Stimulated activated CD8-positive, alpha-beta memory T cell treated with anti-CD3 and anti-CD28 coated beads, Interleukin-2, amount 100 ng/mL, for 1 hour (primary cell): ENCODE measurements around the gene GRN.
A peak's percentile ranks its signal among the peaks of the same experiment; 100 is the strongest.
"Not testable (repeated sequence)": the region's sequence is repeated elsewhere in the genome, so short reads cannot be mapped to it uniquely, and the experiment has no call there.

Experiments
- DNase-seq, 2 donors: peaks; one replicate each; pipeline ENCODE4 v3.0.0-alpha.2; 2020; ENCODE audit warnings: low read depth in 2 of 2

The GRN gene

DNA sequence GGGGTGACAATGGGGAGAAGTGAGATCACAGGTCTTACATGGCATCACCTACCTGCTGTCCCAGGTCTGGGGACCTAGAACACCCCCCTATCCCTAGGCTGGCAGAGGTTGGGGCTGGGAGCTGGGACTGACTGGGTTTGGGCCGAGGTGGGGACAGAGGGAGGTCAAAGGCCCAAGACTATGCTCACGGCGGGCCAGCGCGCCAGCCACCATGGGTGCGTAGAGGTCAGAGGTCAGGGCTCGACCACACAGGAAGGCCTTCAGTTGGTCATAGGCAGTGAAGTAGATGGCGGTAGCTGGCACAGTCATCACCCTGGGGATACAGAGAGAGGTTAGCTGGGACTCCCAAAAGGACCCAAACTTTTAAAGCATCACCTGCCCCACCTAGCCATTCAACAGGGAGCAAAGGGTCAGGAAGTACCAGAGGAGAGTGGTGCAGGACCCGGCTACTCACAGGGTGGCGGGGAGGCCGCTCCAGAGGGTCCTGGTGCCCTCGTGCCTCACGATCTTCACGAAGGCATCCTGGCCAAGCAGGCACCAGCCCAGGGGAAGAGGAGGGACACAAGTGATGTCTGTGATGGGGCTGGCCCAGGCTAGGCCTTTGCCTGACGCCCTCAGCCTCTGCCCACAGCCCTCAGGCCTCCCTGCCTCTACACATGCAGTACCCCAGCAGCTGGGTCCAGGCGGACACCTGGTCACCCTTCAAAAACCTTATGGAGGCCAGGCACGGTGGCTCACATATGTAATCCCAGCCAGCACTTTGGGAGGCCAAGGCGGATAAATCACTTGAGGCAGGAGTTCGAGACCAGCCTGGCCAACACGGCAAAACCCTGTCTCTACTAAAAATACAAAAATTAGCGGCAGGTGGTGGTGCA lies 23.6 kb upstream of the GRN start:
- no peak for DNase-seq

DNA sequence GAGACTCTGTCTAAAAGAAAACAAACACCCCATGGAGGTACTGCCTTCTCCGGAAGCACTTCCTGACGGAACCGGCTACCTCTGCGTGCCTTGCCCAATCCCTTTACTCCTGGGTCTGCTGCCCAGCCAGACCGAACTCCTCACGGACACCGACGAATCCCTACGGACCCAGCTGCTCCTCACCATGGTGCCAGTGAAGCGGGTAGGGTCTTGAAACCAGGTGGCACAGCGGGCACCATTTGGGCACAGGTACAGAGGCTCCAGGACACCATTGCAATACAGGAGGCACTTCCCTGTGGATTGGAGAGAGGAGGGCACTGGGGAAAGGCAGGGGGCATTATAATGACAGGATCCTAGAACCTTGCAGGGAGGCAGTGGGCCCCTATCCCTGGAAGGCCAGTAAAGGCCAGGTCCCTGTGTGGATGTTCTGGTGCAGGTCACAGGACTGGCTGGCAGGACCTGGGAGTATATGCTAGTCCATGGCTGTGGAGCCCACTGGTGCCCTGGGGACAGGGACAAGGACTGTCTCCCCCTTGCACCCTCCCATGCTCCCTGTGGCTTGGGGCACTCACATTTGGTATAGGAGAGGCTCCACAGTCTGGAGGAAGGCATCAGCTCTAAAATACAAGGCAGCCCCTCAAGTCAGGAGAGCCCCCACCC lies 22.7 kb upstream of the GRN start:
- no peak for DNase-seq

DNA sequence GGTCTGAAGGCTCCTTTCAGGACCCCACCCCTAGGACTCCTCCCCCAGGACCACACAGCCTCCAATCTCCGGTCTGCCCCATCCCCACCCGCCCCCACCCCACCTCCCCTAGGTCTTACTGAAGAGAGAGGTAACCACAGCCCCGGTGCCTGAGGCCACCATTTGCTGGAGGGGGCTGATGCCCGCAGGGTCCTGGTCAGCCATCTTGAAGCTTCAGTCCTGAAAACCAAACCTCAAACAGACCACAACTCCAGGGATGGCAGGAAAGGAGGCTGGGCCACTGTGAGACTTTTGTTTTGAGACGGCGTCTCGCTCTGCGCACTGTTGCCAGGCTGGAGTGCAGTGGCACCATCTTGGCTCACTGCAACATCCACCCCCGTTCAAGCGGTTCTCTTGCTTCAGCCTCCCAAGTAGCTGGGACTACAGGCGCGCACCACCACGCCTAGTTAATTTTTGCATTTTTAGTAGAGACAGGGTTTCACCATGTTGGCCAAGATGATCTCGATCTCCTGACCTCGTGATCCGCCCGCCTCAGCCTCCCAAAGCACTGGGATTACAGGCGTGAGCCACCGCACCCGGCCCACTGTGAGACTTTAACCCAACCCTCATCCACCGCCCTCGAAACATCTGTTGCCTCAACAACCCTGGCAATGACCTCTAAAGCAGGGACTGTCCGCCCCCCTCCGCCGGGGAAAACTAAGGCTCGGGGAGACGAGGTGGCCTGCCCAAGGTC lies 21.6 kb upstream of the GRN start:
- DNase-seq, result no peak

DNA sequence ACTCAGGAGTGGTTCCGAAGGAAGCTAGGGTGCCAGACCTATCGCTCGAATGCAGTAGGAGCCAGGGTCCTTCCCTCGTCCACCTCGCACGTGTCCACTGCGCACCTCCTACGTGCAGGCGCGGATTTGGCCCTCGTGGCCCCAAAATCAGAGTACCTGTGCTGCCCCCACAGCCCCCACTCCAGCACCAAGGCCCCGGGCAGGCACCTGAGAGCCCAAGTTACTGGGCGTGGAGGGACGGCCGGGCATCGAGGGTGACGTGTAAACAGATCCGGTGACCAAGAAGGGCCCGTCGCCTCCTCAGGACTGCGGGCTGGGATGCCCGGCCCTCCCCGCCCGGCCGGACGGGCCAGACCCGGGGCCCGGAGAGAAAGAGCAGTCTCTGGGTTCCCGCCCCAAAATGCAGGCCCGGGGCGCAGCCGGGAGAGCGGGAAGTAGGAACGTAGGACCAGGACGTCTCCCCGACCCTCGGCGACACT lies 21.0 kb upstream of the GRN start:
- no peak for DNase-seq

DNA sequence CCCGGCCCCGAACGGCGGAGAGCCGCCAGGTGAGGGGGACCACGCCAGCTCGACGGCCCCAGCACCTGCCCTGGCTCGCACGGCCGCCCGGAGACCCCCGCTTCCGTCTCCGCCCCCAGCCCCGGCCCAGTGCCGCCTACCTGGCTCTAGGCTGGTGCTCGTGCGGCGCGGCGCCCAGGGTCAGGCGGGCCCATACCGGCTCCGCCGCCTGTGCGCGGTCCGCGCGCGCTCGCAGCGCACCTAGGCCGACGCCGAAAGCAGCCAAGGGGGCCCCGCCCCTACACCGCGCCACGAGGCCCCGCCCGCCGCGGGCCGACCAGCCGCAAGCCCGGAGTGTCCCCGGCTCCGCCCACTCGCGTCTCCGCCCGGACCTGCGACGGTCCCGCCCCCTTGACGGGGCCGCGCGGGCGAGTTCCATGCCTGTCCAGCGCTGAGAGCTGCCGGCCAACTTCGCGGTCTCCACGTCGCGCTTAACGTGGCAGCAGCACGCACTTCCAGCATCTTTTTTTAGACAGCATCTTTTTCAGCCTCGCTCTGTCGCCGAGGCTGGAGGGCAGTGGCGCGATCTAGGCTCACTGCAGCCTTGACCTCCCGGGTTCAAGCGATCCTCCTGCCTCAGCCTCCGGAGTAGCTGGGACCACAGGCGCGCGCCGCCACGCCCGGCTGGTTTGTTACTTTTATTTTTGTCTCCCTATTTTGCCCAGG lies 20.4 kb upstream of the GRN start, which contains the start of gene SLC25A39:
TSS of gene SLC25A39 (minus strand) at position 253 of the 705 bp plus-strand sequence. CDS start 1,261 bp downstream, outside the sequence.
- peak; percentile 92 to 95 for DNase-seq

DNA sequence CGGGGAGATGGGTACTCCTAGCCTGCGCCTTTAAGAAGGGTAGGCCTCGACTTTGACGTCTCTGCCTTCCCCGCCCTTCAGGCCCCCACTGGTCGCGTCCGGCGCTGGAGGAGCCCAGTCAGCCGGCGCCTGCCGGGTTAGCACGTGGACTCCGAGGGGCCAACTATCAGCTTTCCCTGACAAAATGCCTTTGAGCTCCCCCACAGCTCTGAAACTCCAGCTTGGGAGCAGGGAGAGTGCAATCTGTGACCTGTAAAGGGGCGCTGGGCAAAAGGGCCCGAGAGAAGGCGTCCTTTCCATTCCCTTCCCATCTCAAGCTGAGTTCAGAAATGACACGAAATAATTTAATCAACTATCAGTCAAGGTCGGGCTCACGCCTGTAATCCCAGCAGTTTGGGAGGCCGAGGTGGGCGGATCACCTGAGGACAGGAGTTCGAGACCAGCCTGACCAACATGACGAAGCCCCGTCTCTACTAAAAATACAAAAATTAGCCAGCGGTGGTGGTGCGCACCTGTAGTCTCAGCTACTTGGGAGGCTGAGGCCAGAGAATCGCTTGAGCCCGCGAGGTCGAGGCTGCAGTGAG lies 18.1 kb upstream of the GRN start:
- peak; percentile 87 to 89 for DNase-seq

DNA sequence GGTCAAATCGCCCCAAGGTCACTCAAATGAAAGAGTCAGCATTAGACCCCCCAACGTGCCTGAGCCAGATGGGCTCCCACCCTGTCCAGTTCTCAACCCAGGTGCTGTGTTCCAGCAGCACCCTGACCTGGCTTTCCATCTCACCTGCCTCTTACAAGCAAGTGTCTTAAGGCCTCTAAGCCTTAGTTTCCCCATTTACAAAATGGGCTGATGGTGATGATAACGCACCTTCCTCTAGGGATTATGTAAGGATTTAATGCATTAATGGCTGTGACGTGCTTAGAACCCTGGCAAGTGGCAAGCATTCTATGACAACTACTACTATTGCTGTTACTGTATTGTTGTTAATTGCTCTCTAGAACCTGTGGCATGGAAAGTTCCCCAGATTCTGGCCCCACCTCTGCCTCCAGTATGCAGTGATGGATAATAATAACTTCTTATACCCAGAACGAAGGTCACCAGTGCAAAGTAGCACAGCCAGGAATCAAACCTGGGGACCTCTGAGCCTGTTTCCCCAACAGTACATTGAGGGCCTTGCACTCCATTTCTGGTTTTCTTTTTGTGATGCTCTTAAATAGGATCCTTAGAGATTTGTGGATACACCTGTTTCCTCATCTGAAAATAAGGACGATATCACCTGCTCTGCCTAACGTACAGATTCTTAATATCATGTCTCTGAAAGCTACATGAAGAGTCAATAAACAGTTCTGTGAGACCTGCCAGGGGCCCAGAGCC lies 17.2 kb upstream of the GRN start:
- no peak for DNase-seq

DNA sequence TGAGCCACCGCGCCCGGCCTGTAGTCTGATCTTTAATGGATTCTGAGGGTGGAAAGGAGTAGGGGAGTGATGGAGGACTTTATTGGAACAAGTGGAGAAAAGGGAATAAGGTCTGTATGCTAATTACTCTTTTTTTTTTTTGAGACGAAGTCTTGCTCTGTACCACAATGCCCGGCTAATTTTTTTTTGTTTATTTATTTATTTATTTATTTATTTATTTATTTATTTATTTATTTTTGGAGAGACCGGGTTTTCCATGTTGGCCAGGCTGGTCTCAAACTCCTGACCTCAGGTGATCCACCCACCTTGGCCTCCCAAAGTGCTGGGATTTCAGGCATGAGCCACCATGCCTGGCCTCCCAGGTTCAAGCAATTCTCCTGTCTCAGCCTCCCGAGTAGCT lies 15.6 kb upstream of the GRN start:
- not testable (repeated sequence) for DNase-seq

DNA sequence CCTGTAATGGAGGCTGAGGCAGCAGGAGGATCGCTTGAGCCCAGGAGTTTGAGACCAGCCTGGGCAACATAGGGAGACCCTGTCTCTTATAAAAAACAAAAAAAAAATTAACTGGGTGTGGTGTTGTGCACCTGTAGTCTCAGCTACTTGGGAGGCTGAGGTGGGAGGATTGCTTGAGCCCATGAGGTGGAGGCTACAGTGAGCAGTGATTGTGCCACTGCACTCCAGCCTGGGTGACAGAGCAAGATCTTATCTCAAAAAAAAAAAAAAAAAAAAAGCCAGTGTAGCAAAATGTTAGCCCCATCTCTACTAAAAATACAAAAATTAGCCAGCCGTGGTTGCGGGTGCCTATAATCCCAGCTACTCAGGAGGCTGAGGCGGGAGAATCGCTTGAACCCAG lies 14.8 kb upstream of the GRN start:
- DNase-seq, result not testable (repeated sequence)

DNA sequence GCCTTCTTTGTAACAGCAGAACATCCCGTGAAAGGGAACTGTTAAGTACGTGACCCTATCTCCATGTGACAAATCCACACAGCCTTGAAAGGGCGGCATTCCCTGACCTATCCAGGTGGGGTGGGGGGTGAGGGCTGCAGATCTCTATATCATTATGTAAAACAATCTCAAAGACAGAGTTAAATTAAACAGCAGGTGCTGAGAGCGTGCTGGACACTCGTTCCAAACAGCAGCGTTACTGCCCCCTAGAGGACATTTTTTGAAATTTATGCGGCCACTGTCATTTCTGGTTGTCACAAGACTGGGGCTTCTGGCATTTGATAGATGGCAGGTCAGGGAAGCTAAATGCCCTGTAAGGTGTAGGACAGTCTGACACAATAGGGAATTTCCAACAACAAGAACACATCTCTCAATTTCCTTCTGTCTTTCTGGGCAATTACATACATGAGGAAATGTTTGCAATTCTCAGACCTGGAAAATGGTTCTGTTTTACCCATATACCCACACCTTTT lies 13.8 kb upstream of the GRN start:
- DNase-seq, result peak; percentile 39 to 48

DNA sequence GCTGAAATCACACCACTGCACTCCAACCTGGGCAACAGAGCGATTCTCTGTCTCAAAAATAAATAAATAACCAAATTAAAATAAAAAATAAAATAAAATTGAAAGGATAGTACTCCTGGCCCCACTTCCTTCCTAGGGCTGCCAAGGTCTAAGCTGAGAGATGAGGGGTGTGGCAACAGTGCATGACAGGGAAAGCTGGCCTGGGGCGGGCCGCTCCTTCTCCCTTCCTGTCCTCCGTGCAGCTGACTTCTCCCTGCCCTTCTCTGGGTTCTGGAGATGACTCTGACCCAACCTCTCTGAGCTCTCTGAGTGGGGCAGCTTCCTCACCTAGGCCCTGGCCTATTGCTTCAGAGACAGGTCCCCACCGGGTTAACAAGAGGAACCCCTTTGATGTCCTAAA lies 11.7 kb upstream of the GRN start:
- DNase-seq, result no peak

DNA sequence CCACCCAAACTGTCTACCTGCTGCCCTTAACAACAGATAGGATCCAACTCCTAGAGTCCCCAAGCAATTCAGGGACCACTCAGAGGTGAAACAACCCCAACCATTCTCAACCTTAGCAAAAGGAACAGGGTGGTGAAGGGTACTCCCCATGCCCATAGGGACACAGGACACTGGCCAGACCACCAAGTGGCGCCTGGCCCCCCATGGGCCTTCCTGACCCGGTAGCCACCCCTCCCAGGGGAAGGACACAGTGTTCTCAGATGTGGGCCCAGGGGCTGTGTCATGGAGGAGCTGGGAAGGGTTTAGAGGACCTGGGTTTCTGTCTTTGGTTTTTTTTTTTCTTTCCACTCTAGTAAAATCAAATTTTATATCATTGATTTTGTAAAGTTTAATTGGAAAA lies 10.8 kb upstream of the GRN start:
- DNase-seq, result no peak

DNA sequence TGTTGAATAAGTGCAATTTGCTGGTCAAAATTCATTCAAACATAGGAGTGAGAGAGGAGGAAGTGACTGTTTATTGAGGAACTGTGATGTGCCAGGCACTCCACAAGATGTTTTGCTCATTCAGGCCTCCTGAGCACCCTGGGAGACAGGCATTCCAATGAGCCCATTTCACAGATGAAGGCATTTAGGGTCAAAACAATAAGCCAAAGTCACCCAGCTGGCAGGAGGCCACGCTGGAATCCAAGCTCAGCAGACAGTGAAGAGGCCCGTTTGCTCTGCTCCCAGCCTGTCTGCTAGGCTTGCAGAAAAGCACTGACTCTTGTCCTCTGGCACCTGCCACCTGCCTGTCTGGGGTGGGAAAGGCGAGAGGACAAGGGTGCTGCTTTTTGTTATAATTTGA lies 10.4 kb upstream of the GRN start:
- no peak for DNase-seq

DNA sequence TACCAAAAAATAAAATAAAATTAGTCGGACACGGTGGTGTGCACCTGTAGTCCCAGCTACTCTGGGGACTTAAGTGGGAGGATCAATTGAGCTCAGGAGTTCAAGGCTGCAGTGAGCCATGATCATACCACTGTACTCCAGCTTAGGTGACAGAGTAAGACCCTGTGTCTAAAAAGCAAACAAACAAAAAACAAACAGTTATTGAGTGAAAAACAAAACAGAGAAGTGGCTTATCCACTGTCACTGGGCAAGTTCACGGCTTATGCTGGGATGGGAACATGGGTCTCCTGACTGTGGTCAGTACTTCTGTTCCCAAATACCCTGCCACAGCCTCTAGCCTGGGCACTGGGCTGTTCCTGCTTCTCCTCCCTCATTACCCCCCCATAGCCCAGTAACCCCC lies 9.5 kb upstream of the GRN start:
- no peak for DNase-seq

DNA sequence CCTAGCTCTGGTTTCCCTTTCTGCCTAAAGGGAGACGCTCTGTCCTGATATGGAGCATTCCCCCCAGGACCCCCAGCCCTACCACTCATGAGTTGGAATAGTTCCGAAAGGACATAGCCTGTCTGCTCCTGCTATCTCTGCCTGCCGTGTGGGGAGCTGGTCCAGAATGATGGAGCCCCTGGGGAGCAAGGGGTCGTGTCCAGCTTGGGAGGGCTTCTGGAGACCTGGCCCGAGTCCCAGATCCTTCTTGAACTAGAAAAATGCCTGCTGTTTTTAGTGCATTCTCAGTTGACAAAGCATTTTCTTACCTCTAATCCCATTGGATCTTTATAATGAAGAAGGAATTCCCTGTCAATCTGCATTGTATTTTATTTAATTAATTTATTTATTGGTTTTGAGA lies 9.1 kb upstream of the GRN start:
- DNase-seq, result no peak

DNA sequence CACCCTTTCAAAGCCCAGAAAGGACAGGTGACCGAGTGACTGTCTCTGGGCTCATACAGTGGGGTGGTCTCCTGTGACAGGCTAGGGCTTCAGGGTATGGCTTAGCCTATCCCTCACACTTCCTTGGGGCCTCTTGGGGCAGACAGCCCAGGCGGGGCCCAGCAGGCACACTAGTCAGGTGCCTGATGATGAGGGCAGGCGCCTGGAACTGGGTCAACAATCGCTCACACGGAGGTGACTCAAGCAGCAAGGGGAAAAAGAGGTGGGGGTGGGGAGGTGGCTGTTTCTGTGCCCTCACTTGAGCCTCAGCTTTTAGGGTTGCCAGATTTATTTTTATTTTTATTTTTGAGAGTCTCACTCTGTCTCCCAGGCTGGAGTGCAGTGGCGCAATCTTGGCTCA lies 6.4 kb upstream of the GRN start:
- DNase-seq, result no peak

DNA sequence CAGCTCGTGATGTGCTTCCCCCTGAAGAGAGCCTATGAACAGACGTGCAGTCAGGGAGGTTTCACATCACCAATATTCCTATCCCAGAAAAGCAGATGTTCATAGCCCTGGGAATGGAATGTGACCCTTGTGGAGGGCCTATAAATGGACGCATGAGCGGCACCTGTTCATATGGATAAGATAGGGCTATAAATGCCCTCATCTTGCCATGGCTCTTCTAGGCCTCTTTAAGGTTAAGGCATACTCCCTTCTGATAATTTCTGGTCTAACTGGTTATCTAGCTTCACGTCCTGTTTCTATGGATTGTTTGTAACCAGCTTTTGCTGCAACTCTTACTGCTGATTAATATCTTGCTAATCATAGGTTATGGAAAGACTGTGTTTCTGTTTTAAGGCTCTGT lies 4.5 kb upstream of the GRN start:
- DNase-seq, result not testable (repeated sequence)

DNA sequence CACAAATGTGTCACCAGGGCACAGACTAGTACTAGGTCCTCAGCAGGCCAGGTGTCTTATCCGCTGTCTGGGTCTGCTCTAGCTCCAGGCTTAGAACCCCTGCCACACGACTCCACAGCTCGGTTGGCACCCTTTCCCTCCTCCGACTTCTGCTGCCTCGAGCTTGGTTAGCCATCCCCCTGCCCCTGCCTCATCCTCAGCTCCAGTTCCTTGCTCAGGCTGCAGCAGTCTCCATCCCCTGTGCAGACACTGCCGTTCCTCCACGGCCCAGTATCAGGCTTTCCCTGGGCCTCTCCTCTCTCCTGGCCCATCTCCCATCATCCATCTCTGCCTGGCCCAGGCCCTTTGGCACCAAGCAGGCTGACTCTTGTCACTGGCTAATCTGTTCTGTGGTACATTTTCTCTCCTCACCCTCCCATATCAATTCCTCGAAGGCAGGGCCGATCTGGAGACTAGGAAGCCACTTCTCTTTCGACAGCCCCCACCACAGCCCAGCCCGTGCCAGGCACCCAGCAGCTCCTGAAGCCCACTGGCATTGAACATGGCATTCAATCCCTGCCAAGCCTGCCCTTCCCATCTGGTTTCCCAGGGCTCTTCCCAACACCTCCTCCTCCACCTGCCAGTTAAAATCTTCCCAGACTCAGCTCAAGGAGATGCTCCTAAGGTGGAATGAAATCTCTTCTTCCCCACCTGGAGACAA lies 1.4 kb upstream of the GRN start:
- DNase-seq, result no peak

DNA sequence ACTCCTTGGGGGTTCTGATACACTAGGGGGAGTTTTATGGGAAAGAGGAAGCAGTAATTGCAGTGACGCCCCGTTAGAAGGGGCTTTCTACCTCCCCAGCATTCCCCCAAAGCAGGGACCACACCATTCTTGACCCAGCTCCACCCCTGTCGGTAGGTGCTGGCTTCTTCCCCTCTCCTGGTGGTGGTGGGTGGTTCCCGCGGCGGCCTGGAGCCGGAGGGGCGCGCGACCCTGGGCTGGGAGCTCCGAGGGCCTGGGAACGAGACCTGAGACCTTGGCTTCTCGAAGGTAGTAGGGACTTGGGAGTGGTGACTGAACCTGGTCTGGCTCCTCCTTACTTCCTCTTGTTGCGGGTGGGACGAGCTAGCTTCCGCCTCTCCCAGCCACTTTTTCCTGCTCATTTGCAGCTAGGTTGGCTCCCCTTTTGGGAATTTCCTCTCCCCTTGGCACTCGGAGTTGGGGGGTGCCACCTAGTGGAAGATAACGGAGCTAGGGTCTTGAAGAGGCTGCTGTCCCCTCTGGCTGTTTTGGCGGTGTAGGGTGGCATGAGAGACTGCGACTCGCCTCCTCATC lies 438 bp downstream of the GRN start:
- no peak for DNase-seq
